ENCODE data around the gene ALG5. TPM values are rescaled to one million over a fixed set of nuclear protein-coding genes. Genes with fewer than 3 reads are reported as not detected.

ALG5 gene
- polyA plus RNA-seq, 3 donors from 2014 or later: 73.9 to 135 (median 100) TPM

DNA sequence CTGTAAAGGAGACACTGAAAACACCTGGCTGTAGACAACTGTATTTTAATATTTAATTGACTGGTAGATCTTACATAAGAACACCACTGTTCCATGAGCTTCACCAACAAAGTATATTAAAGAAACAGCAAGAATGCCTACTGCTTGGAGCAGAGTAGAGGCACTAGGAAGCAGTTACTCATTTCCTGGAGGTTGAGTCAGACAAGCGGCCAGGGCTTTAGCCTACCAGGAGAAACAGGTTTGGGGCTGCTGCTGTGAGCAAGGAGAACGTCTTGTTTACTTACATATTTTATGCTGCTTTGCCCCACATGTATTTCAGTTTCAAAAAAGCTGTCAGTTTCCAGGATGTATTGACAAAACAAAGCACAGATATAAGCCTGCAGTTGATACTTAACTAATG, 33.4 kb downstream of the ALG5 start:
- DNase-seq: no peak
- H3K4me3 Mint-ChIP-seq: no peak overlapping the region
- peaks cover 13 to 29% (median 24%) of the 10 kb centered on the region in 3 donors for H3K36me3 Mint-ChIP-seq
- H3K9me3 Mint-ChIP-seq: no peaks in the 10 kb centered on the region
- H3K27ac Mint-ChIP-seq: no peak overlapping the region
- no peaks in the 10 kb centered on the region for H3K4me1 Mint-ChIP-seq
- no peaks in the 10 kb centered on the region for H3K27me3 Mint-ChIP-seq (ENCODE audit: low read depth in 3 of 3)

DNA sequence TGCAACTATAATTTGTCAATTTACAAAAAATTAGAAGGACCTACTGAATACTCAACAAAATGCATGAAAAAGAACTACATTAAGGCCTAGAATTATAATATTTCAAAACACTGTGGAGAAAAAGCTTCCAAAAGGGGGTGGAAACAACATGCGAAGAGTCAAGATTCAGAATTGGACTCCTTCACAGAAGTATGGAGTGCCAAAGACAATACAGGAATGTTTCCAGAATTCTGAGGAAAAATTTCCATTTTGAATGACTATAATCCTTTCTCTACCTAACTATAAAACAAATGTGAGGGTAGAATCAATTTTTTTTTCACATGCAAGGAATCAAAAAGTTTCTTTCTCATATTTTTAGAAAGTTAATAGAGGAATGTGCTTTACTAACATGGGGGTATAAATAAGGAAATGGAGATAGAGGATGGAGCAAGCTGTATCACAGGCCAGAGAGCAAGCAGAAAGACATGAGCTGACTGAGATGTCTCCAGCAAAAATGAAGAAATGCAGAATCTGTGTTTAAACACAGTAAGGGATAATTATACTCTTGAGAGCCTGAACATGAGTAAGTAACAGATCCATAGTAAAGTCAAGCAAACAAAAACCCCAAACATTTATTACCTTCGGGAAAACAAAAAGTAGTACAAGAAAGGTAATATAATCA, 39.6 kb downstream of the ALG5 start:
- no peak overlapping the region for H3K4me3 Mint-ChIP-seq
- H3K9me3 Mint-ChIP-seq: no peaks in the 10 kb centered on the region
- H3K36me3 Mint-ChIP-seq: peaks cover 10 to 31% (median 15%) of the 10 kb centered on the region in 3 donors

DNA sequence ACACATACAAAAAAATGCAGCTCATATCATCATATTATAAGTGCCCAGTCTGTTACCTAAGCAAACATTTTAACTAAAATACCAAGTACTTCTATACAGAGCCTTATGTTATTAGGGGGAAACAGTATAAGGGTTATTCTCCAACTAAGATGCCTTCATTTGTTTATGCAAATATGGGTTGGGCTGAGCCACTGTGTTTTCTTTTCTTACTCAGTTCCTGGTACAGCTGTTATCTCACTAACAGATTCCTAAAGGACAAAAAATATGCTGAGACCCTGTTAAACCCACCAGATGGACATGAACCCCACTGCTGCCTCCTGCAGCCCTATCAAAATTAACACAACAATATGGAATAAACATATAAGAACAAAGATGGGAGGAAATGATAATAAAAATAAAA, 44.6 kb downstream of the ALG5 start:
- peaks cover 8 to 32% (median 14%) of the 10 kb centered on the region in 3 donors for H3K36me3 Mint-ChIP-seq

More for the DNA sequence above, 39.6 kb downstream of the ALG5 start:
- no peaks in the 10 kb centered on the region for H3K27me3 Mint-ChIP-seq (ENCODE audit: low read depth in 3 of 3)
- H3K27ac Mint-ChIP-seq: peak overlapping the region in 1 of 6 donors; percentile 12
- DNase-seq: no peak
- H3K4me1 Mint-ChIP-seq: peaks cover 15 to 20% of the 10 kb centered on the region in 2 donors

DNA sequence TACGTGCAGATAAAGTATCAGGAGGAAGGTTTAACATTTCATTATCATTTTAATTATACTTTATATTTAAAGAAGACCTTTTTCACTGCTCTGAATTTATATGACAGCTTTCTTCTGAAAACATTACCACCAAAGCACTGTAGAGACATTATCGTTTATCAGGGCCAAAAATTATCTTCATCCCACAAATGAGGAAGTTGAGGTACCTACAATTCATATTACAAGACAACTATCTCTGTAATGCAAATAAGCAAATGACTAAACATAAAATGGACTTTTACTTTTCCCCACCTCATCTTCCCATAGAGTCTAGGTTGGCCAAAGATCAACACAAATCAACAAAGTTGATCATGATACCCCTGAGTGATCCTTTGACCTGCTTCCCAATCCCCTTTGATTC, 48.2 kb downstream of the ALG5 start:
- Mint-ChIP-seq H3K9me3 (no peaks in the 10 kb centered on the region), H3K4me3 (no peak overlapping the region), H3K4me1 (no peaks in the 10 kb centered on the region), H3K27ac (no peak overlapping the region), H3K36me3 (peaks cover 22 to 32% (median 24%) of the 10 kb centered on the region in 3 donors), H3K27me3 (ENCODE audit: low read depth in 3 of 3) (no peaks in the 10 kb centered on the region)
- DNase-seq: no peak

More for the DNA sequence above, 44.6 kb downstream of the ALG5 start:
- Mint-ChIP-seq H3K4me3 (no peak overlapping the region), H3K4me1 (peaks cover 12 to 16% of the 10 kb centered on the region in 2 donors), H3K27ac (no peak overlapping the region), H3K27me3 (ENCODE audit: low read depth in 3 of 3) (no peaks in the 10 kb centered on the region), H3K9me3 (no peaks in the 10 kb centered on the region)
- no peak for DNase-seq

DNA sequence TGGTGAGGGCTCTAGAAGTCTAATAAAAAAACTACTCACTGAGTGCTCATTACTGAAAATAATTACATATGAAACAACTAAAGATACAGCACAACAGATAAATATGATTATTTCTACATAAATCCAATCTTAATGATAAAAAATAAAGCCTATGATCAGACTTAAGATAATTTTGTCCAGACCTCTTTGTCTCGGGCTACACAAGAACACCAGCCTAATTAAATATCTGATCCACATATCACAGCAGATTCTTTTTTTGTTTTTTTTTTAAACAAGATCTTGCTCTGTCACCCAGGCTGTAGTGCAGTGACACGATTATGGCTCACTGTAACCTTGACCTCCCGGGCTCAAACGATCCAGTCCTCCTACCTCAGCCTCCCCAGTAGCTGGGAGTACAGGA, 48.8 kb downstream of the ALG5 start:
- H3K4me1 Mint-ChIP-seq: no peaks in the 10 kb centered on the region
- H3K36me3 Mint-ChIP-seq: peaks cover 22 to 34% (median 24%) of the 10 kb centered on the region in 3 donors
- H3K27ac Mint-ChIP-seq: no peak overlapping the region
- no peak overlapping the region for H3K4me3 Mint-ChIP-seq
- no peaks in the 10 kb centered on the region for H3K9me3 Mint-ChIP-seq
- peaks cover 0 to under 1% (median 0%) of the 10 kb centered on the region in 3 donors for H3K27me3 Mint-ChIP-seq (ENCODE audit: low read depth in 3 of 3)
- DNase-seq: no peak

DNA sequence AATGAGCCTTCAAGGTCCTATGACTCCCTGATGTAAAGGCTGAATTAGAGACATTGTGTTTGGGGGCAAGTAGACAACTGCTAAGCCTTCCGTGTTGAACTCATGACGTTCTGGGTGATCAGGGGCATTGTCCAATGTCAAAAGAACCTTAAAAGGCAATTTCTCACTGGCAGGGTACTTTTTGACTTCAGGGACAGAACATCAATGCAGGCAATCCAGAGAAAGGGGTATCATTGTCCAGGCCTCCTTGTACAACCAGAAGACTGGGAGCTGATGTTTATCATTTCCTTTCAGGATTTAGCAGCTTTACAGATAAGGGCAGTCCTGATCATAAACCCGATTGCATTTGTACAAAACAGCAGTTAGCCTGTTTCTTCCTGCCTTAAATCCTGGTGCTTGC, 54.1 kb downstream of the ALG5 start:
- DNase-seq: no peak
- Mint-ChIP-seq H3K4me1 (no peaks in the 10 kb centered on the region), H3K36me3 (peaks cover 14 to 22% (median 15%) of the 10 kb centered on the region in 3 donors), H3K4me3 (no peak overlapping the region), H3K27me3 (ENCODE audit: low read depth in 3 of 3) (peaks cover 0 to 7% (median 5%) of the 10 kb centered on the region in 3 donors), H3K27ac (no peak overlapping the region), H3K9me3 (no peaks in the 10 kb centered on the region)

DNA sequence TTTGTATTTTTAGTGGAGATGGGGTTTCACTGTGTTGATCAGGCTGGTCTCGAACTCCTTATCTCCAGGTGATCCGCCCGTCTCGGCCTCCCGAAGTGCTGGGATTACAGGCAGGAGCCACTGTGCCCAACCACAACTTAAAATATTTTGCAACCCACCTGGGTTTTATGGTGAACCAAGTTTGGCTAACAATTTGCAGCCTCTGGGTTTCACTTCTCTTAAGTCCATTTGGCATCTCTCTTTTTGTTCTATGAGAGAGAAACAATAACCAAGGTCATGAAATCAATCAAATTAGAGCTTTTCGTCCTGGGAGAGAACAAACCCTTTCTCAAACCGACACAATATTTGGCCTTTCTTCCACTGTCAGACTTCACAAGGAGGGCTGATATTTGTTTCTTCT, 73.5 kb downstream of the ALG5 start:
- H3K27ac Mint-ChIP-seq: no peak overlapping the region
- no peak for DNase-seq
- H3K4me3 Mint-ChIP-seq: no peak overlapping the region

DNA sequence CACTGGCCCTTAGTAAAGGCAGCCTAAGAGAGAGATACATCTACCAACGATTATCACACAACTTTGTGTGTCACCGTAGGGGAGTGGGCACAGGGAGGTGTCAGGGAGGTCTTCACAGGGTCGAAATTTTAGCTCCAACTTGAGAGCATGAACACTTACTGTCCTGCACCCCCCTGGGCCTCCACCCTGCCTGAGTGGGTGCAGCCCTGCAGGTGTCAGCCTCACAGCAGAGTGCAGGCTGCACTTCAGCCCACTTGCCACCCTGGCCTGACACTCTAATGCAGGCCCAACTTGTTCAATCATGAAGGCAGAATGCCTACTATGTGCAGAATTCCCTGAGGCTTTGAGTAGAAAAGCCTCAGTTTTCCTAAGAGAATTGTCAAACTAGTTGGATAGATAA, 75.1 kb downstream of the ALG5 start:
- Mint-ChIP-seq H3K4me3 (no peak overlapping the region), H3K9me3 (no peaks in the 10 kb centered on the region), H3K4me1 (peaks cover 6 to 7% of the 10 kb centered on the region in 2 donors), H3K27ac (no peak overlapping the region), H3K36me3 (no peaks in the 10 kb centered on the region), H3K27me3 (ENCODE audit: low read depth in 3 of 3) (peaks cover 5 to 22% (median 15%) of the 10 kb centered on the region in 3 donors)
- no peak for DNase-seq

More for the DNA sequence above, 73.5 kb downstream of the ALG5 start:
- Mint-ChIP-seq H3K4me1 (peaks cover 2 to 4% of the 10 kb centered on the region in 2 donors), H3K27me3 (ENCODE audit: low read depth in 3 of 3) (peaks cover 5 to 20% (median 13%) of the 10 kb centered on the region in 3 donors), H3K36me3 (no peaks in the 10 kb centered on the region), H3K9me3 (no peaks in the 10 kb centered on the region)

DNA sequence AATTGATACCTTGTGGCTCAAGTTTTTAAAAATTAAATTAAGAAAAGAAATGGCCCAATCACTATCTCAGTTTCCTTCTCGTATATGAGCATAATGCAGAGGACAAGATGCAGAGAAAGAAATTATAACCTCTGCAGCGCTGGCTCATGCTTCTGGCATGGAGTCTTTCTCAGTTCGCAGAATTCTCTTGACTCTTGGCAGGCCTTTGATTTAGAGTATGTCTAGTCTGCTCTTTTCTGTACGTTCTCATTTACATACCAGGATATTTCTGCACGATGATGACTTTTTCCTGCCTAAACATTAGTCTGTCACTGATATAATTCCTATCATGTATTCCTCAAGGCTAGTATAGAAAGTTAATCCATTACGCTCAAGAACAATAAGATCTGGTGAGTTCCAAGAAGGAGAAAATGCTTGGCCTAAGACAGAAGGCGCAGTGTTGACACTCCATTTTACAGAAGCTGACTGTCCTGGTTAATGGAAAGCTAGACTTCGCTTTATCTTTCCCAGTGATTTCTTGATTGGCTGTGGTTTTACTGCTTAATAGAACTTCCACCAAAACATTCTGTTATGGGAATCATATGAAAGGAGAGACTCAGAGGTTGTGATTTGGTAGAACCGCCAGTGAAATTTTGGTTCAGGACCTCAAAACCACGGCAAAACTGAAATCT, 77.4 kb downstream of the ALG5 start:
- no peak overlapping the region for H3K27ac Mint-ChIP-seq
- H3K4me3 Mint-ChIP-seq: peak overlapping the region in 1 of 5 donors; percentile 0
- no peak for DNase-seq
- peaks cover 10 to 27% (median 15%) of the 10 kb centered on the region in 3 donors for H3K27me3 Mint-ChIP-seq (ENCODE audit: low read depth in 3 of 3)
- H3K36me3 Mint-ChIP-seq: no peaks in the 10 kb centered on the region
- H3K9me3 Mint-ChIP-seq: no peaks in the 10 kb centered on the region
- H3K4me1 Mint-ChIP-seq: peaks cover 6 to 9% of the 10 kb centered on the region in 2 donors

DNA sequence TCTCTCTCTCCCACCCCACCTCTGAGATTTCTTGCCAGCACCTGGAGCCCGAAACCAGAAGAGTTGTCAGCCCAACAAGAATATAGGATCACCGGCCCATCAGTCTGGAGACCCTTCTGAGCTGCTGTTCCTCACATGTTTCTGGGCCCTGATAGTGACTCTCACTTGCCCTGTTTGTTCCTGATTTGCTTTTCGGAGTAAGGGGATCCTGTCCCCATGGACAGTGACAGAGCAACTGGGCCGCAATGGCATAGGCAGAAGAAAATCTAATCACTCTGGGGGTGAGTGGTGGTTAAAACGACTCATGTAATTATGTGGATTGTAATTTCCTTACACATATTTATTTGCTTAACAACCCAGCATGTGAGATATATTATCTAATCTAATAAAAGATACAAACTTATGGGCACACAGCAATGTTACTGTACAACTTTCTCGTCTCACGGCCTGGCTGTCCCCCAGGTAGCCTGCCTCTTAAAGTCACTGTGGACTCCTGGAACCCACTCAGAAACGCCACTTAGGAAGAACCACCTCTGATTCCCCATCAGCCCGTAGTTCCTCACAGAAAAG, 78.4 kb downstream of the ALG5 start:
- Mint-ChIP-seq H3K4me1 (peaks cover 6 to 9% of the 10 kb centered on the region in 2 donors), H3K27me3 (ENCODE audit: low read depth in 3 of 3) (peaks cover 10 to 31% (median 18%) of the 10 kb centered on the region in 3 donors), H3K9me3 (no peaks in the 10 kb centered on the region), H3K36me3 (no peaks in the 10 kb centered on the region), H3K4me3 (peak overlapping the region; percentile 64 to 76 (median 70)), H3K27ac (no peak overlapping the region)
- no peak for DNase-seq

DNA sequence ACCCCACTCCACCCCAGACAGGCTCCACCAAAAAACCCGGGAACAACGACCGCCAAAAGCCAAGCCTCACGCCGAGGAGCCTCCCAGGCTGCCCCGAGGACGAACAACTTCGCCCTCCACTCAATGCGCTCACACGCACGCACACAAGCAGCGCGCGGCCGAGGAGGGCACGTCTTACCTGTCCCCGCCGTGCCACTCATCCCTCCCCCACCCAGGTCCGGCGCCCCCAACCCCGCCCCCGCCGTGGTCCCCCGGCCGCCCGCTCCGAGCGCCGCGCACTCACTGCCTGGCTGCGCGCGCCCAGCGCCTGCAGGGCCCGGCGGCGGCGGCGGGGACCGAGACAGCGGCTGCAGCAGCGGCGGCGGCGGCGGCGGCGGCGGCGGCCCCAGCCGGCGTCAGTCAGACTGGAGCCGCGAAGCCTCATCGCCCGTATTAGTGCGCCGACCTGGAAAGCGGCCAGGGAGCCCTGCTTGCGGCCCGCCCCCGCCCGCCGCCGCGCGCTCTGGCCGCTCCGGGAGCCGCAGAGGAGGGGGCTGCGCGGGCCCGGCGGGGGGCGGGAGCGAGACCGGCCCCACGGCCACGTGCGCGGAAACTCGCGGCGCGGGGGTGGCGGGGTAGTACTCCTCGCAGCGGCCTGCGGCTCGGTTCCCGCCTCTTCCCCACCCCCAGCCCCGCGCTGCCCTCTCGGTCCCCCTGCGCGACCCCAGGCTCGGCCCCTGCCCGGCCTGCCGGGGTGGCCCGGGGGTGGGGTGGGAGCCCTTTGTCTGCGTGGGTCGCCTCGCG, 79.1 kb downstream of the ALG5 start, which contains the start of gene SMAD9:
Gene SMAD9 (minus strand): TSS at position 406 of the 783 bp plus-strand sequence. CDS start 40,549 bp downstream, outside the sequence.
- no peaks in the 10 kb centered on the region for H3K9me3 Mint-ChIP-seq
- H3K27ac Mint-ChIP-seq: no peak within 1 kb of the TSS
- peaks cover 10 to 36% (median 18%) of the 10 kb centered on the region in 3 donors for H3K27me3 Mint-ChIP-seq (ENCODE audit: low read depth in 3 of 3)
- no peaks in the 10 kb centered on the region for H3K36me3 Mint-ChIP-seq
- DNase-seq: no peak
- peaks cover 6 to 9% of the 10 kb centered on the region in 2 donors for H3K4me1 Mint-ChIP-seq
- H3K4me3 Mint-ChIP-seq: peak within 1 kb of the TSS; percentile 64 to 76 (median 70)

DNA sequence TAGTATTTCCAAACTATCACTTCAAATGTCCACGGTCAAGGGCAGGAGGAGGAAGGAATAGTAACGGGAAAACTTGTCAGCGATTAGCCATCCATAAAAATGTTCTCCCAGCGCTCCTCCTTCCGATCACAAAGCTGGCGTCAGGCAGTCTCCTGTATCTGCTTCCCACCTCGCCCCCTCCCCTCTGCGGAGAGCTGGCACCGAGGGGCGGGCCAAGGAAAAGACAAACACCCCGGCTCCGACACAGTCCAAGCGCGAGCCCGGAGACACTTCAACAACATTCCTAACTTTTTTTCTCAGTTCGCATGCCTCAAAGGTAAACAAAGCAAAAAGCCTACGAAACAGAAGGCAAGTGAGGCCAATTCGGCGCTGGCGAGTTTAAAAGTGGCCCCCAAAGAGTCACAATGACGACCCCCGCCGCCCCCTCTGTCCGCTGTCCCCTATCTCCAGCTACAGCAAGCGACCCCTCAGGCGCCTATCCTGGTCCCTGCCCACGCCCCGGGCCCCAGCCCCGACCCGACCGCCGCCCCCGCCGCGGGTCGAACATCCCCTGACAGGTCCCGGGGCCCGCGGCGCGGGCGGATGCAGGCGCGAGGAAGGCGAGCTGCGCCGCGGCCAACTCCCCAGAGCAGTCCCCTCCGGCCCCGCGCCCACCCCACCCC, 79.8 kb downstream of the ALG5 start:
- Mint-ChIP-seq H3K4me3 (peak overlapping the region in 4 of 5 donors; percentile 4 to 38 (median 32)), H3K27me3 (ENCODE audit: low read depth in 3 of 3) (peaks cover 14 to 35% (median 14%) of the 10 kb centered on the region in 3 donors), H3K27ac (no peak overlapping the region), H3K9me3 (no peaks in the 10 kb centered on the region), H3K36me3 (no peaks in the 10 kb centered on the region), H3K4me1 (peaks cover 6 to 9% of the 10 kb centered on the region in 2 donors)
- no peak for DNase-seq
